Colonic mucosa (tissue), 4 donors: Measurements from ENCODE around the gene DCHS1. TPM values are rescaled to one million over a fixed set of nuclear protein-coding genes. Genes with fewer than 3 reads are reported as not detected.
"Not testable (repeated sequence)": the region's sequence is repeated elsewhere in the genome, so short reads cannot be mapped to it uniquely, and the experiment has no call there.

Experiments used
- DNase-seq: peaks from one replicate; pipeline ENCODE4 v3.0.0-alpha.2; 2020
- H3K27ac ChIP-seq: fragments of 200-600 bp; one replicate; pipeline ENCODE4 v1.8.0; 2021
- H3K27me3 ChIP-seq: fragments of 200-600 bp; one replicate; pipeline ENCODE4 v1.8.0; 2021
- H3K36me3 ChIP-seq: fragments of 200-600 bp; one replicate; pipeline ENCODE4 v1.8.0; 2021
- H3K4me1 ChIP-seq: fragments of 200-600 bp; one replicate; pipeline ENCODE4 v1.8.0; 2021; ENCODE audit warnings: mild to moderate bottlenecking
- H3K4me3 ChIP-seq: fragments of 200-600 bp; one replicate; pipeline ENCODE4 v1.8.0; 2021
- H3K9ac ChIP-seq, 2 donors: one replicate each; pipeline ENCODE4 v1.7.0; 2013; ENCODE audit warnings: control low read depth in 2 of 2, low read depth in 2 of 2, low read length in 2 of 2
- H3K9me3 ChIP-seq: fragments of 200-600 bp; one replicate; pipeline ENCODE4 v1.8.0; 2021
- CTCF ChIP-seq: fragments of 200-600 bp; IDR thresholded peaks from one replicate; pipeline ENCODE4 v1.8.0; 2022; ENCODE audit warnings: antibody characterized with exemption, mild to moderate bottlenecking
- intact Hi-C: fragments of 100-400 bp; cut with DNase I; formaldehyde crosslinking; loops from one replicate; pipeline ENCODE4 v1.14.1; 2022
- total RNA-seq, 2 donors: library from RNA; stranded (reverse); fragmentation: NEBNext Ultra II Directional in 1 of 2; extraction: Animal tissue kit (Norgen Biotek cat#: 25700) in 1 of 2; gene quantifications; one replicate each; pipeline ENCODE4 v1.2.1, GENCODE V29; 2021
- donor health status: healthy.
- donor health status: DM: no; HTN: no; CAD: no.
- donor health status: DM: no; HTN: no; CAD: no.

The DCHS1 gene
- total RNA-seq, 2 donors from 2014 or later = 4.7 to 8.3 TPM

GRCh38 chr11:6693342-6694228 is 38.0 kb upstream of the DCHS1 start:
- no peaks in the 10 kb centered on the region for H3K9me3 ChIP-seq
- H3K9ac ChIP-seq = no peak overlapping the region
- no peaks in the 10 kb centered on the region for H3K36me3 ChIP-seq
- intact Hi-C loops = no loop called here
- no peak overlapping the region for H3K4me3 ChIP-seq
- no peaks in the 10 kb centered on the region for H3K27me3 ChIP-seq
- DNase-seq = peak; percentile 25
- H3K4me1 ChIP-seq = no peaks in the 10 kb centered on the region
- no peak overlapping the region for H3K27ac ChIP-seq
- no peak for TF ChIP-seq CTCF

GRCh38 chr11:6692128-6692527 is 36.5 kb upstream of the DCHS1 start:
- no peak overlapping the region for H3K4me3 ChIP-seq
- intact Hi-C loops = no loop called here
- no peaks in the 10 kb centered on the region for H3K27me3 ChIP-seq
- no peaks in the 10 kb centered on the region for H3K36me3 ChIP-seq
- H3K9ac ChIP-seq = no peak overlapping the region
- H3K27ac ChIP-seq = no peak overlapping the region
- no peaks in the 10 kb centered on the region for H3K4me1 ChIP-seq
- DNase-seq = no peak
- no peaks in the 10 kb centered on the region for H3K9me3 ChIP-seq
- no peak for TF ChIP-seq CTCF

- H3K9ac ChIP-seq, H3K9me3 ChIP-seq, DNase-seq, intact Hi-C loops, H3K27me3 ChIP-seq, H3K36me3 ChIP-seq, H3K4me1 ChIP-seq, H3K4me3 ChIP-seq, H3K27ac ChIP-seq: not testable (repeated sequence)
These were observed 35.0 kb upstream of the DCHS1 start for GRCh38 chr11:6690431-6691132.

- Histone ChIP-seq H3K4me1 (no peaks in the 10 kb centered on the region), H3K9me3 (no peaks in the 10 kb centered on the region), H3K9ac (no peak overlapping the region), H3K27me3 (no peaks in the 10 kb centered on the region), H3K27ac (no peak overlapping the region), H3K4me3 (no peak overlapping the region), H3K36me3 (no peaks in the 10 kb centered on the region)
- no peak for TF ChIP-seq CTCF
- no peak for DNase-seq
- intact Hi-C loops = loop anchor here (10.0 kb wide), 1 partner anchor 303 kb away; no protein-coding TSS in a partner anchor
These were observed 32.3 kb upstream of the DCHS1 start for GRCh38 chr11:6687876-6688275.

GRCh38 chr11:6686006-6686405 is 30.4 kb upstream of the DCHS1 start:
- no peak for TF ChIP-seq CTCF
- intact Hi-C loops = loop anchor here (10.0 kb wide), 1 partner anchor 301 kb away; no protein-coding TSS in a partner anchor
- Histone ChIP-seq H3K9me3 (no peaks in the 10 kb centered on the region), H3K27ac (no peak overlapping the region), H3K4me3 (no peak overlapping the region), H3K4me1 (no peaks in the 10 kb centered on the region), H3K27me3 (no peaks in the 10 kb centered on the region), H3K36me3 (no peaks in the 10 kb centered on the region), H3K9ac (no peak overlapping the region)
- no peak for DNase-seq

GRCh38 chr11:6684068-6684467 is 28.5 kb upstream of the DCHS1 start:
- not testable (repeated sequence) for H3K36me3 ChIP-seq, H3K27ac ChIP-seq, DNase-seq

More at GRCh38 chr11:6684068-6684467, 28.5 kb upstream of the DCHS1 start:
- H3K9me3 ChIP-seq, H3K4me3 ChIP-seq, H3K4me1 ChIP-seq, H3K27me3 ChIP-seq: not testable (repeated sequence)
- peak overlapping the region in 1 of 2 donors; percentile 75 for H3K9ac ChIP-seq
- intact Hi-C loops = loop anchor here (5.0 to 10.0 kb wide), 4 partner anchors 37 to 299 kb away; partner anchors contain the start of genes ILK and RRP8
